Measurements from ENCODE around the gene NUP54. TPM values are rescaled to one million over a fixed set of nuclear protein-coding genes. Genes with fewer than 3 reads are reported as not detected.

Gene NUP54
- 10 to 100 TPM; 32.9 to 39.5 TPM for total RNA-seq
- long read RNA-seq, donor 1, transcript NUP54-201 (12 exons, 2,367 nt), result major isoform, 9 of 14 reads
- long read RNA-seq, donor 1, partial matches to known transcripts, result 0 of 14 reads
- long read RNA-seq, donor 1, other reads (novel, unspliced or antisense), result 5 of 14 reads
- long read RNA-seq, donor 2, transcript NUP54-201 (12 exons, 2,367 nt), result major isoform, 20 of 39 reads
- long read RNA-seq, donor 2, transcript NUP54-211 (11 exons, 1,385 nt), result minor isoform, 5 of 39 reads
- long read RNA-seq, donor 2, partial matches to known transcripts, result 4 of 39 reads
- long read RNA-seq, donor 2, other reads (novel, unspliced or antisense), result 8 of 39 reads

GRCh38 chr4:76148142-76148865, at the start of gene NUP54:
NUP54 (minus strand) TSS chr4:76148397; CDS start chr4:76148374, 23 bp downstream.
- peak; percentile 99 for DNase-seq (ENCODE audit: low spot score)
- intact Hi-C loops (cut with DNase I), result no loop called here

GRCh38 chr4:76197031-76197743, 49.0 kb upstream of the NUP54 start:
- DNase-seq (ENCODE audit: low spot score), result no peak
- intact Hi-C loops (cut with DNase I), result loop anchor here (10.0 kb wide), 1 partner anchor 108 kb away; the partner anchor contains the start of gene STBD1 (in 2 of the 2)

GRCh38 chr4:76196376-76196775, 48.2 kb upstream of the NUP54 start:
- no peak for DNase-seq (ENCODE audit: low spot score)
- intact Hi-C loops (cut with DNase I), result loop anchor here (10.0 kb wide), 1 partner anchor 108 kb away; the partner anchor contains the start of gene STBD1 (in 2 of the 2)

- no peak for DNase-seq (ENCODE audit: low spot score)
These were observed 47.1 kb upstream of the NUP54 start for GRCh38 chr4:76195326-76195725.

GRCh38 chr4:76194325-76194724, 46.1 kb upstream of the NUP54 start:
- DNase-seq (ENCODE audit: low spot score), result no peak
- intact Hi-C loops (cut with DNase I), result loop anchor here (10.0 kb wide), 1 partner anchor 110 kb away; the partner anchor contains the start of gene STBD1 (in 2 of the 2)

More at GRCh38 chr4:76195326-76195725, 47.1 kb upstream of the NUP54 start:
- intact Hi-C loops (cut with DNase I), result loop anchor here (10.0 kb wide), 1 partner anchor 109 kb away; the partner anchor contains the start of gene STBD1 (in 2 of the 2)

- no peak for DNase-seq (ENCODE audit: low spot score)
- intact Hi-C loops (cut with DNase I), result loop anchor here (10.0 kb wide), 1 partner anchor 113 kb away; the partner anchor contains the start of gene STBD1 (in 2 of the 2)
These were observed 44.0 kb upstream of the NUP54 start for GRCh38 chr4:76192236-76192635.

- DNase-seq (ENCODE audit: low spot score), result no peak
- intact Hi-C loops (cut with DNase I), result no loop called here
These were observed 40.4 kb upstream of the NUP54 start for GRCh38 chr4:76188557-76188956.

GRCh38 chr4:76188149-76188548, 40.0 kb upstream of the NUP54 start:
- DNase-seq (ENCODE audit: low spot score), result no peak
- intact Hi-C loops (cut with DNase I), result no loop called here

- no peak for DNase-seq (ENCODE audit: low spot score)
- intact Hi-C loops (cut with DNase I), result no loop called here
These were observed 39.0 kb upstream of the NUP54 start for GRCh38 chr4:76187152-76187551.

- intact Hi-C loops (cut with DNase I), result no loop called here
These were observed 34.3 kb upstream of the NUP54 start for GRCh38 chr4:76182463-76182862.

GRCh38 chr4:76179398-76180318, 31.5 kb upstream of the NUP54 start:
- intact Hi-C loops (cut with DNase I), result no loop called here
- DNase-seq (ENCODE audit: low spot score), result peak; percentile 95

More at GRCh38 chr4:76182463-76182862, 34.3 kb upstream of the NUP54 start:
- no peak for DNase-seq (ENCODE audit: low spot score)

- intact Hi-C loops (cut with DNase I), result no loop called here
- no peak for DNase-seq (ENCODE audit: low spot score)
These were observed 30.1 kb upstream of the NUP54 start for GRCh38 chr4:76178296-76178695.

- intact Hi-C loops (cut with DNase I), result no loop called here
- no peak for DNase-seq (ENCODE audit: low spot score)
These were observed 29.5 kb upstream of the NUP54 start for GRCh38 chr4:76177709-76178108.

- intact Hi-C loops (cut with DNase I), result no loop called here
- no peak for DNase-seq (ENCODE audit: low spot score)
These were observed 27.1 kb upstream of the NUP54 start for GRCh38 chr4:76175336-76175735.

GRCh38 chr4:76174216-76174615, 26.0 kb upstream of the NUP54 start:
- intact Hi-C loops (cut with DNase I), result no loop called here
- DNase-seq (ENCODE audit: low spot score), result no peak

GRCh38 chr4:76168688-76169087, 20.5 kb upstream of the NUP54 start:
- no peak for DNase-seq (ENCODE audit: low spot score)
- intact Hi-C loops (cut with DNase I), result no loop called here

- no peak for DNase-seq (ENCODE audit: low spot score)
- intact Hi-C loops (cut with DNase I), result no loop called here
These were observed 18.3 kb upstream of the NUP54 start for GRCh38 chr4:76166480-76166879.

- no peak for DNase-seq (ENCODE audit: low spot score)
- intact Hi-C loops (cut with DNase I), result no loop called here
These were observed 12.2 kb upstream of the NUP54 start for GRCh38 chr4:76160355-76160754.

- no peak for DNase-seq (ENCODE audit: low spot score)
- intact Hi-C loops (cut with DNase I), result no loop called here
These were observed 8.4 kb upstream of the NUP54 start for GRCh38 chr4:76156635-76157034.

All from posterior vena cava (tissue), 2 donors.